ENCODE measurements around the gene SLC24A3. TPM values are rescaled to one million over a fixed set of nuclear protein-coding genes. Genes with fewer than 3 reads are reported as not detected.

SLC24A3 gene
- total and polyA plus RNA-seq, 7 donors = 0.92 to 20.8 (median 13.5) TPM

DNA sequence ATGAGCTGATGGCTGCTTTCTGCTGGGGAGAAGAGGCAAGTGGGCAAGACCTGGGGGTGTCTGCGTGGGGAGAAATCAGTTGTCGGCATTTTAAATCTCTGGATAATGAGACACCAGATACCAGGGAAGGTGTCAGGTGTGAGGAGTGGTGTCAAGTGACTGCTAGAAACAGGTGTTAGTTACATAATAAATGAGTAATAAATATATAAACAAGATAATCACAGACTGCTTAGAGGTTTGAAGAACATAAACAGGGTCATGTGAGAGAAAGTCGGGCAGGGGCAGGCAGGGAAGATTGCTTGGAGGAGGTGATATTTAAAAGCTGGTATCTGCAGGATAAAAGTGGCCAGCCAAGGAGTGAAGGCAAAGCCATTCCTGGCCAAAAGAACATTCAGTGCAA lies 458.4 kb downstream of the SLC24A3 start:
- TF ChIP-seq POLR2A (IDR thresholded peaks at IDR 0.05) = no peak
- no peak for TF ChIP-seq POLR2AphosphoS5 (IDR thresholded peaks at IDR 0.05)
- TF ChIP-seq, protein P1, sequence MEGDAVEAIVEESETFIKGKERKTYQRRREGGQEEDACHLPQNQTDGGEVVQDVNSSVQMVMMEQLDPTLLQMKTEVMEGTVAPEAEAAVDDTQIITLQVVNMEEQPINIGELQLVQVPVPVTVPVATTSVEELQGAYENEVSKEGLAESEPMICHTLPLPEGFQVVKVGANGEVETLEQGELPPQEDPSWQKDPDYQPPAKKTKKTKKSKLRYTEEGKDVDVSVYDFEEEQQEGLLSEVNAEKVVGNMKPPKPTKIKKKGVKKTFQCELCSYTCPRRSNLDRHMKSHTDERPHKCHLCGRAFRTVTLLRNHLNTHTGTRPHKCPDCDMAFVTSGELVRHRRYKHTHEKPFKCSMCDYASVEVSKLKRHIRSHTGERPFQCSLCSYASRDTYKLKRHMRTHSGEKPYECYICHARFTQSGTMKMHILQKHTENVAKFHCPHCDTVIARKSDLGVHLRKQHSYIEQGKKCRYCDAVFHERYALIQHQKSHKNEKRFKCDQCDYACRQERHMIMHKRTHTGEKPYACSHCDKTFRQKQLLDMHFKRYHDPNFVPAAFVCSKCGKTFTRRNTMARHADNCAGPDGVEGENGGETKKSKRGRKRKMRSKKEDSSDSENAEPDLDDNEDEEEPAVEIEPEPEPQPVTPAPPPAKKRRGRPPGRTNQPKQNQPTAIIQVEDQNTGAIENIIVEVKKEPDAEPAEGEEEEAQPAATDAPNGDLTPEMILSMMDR (IDR thresholded peaks at IDR 0.05) = no peak
- TF ChIP-seq EP300 (IDR thresholded peaks at IDR 0.05) = no peak
- Histone ChIP-seq H3K27me3 (no peaks in the 10 kb centered on the region), H3K36me3 (no peaks in the 10 kb centered on the region), H3K9me3 (no peaks in the 10 kb centered on the region), H3K4me3 (no peak overlapping the region), H3K27ac (no peak overlapping the region), H3K4me1 (no peaks in the 10 kb centered on the region)
- 75 to 76% methylated on average over 3 of the region's 3 CpGs for WGBS, 2 donors
- intact Hi-C loops (cut with DNase I) = no loop called here
- DNase-seq = no peak

DNA sequence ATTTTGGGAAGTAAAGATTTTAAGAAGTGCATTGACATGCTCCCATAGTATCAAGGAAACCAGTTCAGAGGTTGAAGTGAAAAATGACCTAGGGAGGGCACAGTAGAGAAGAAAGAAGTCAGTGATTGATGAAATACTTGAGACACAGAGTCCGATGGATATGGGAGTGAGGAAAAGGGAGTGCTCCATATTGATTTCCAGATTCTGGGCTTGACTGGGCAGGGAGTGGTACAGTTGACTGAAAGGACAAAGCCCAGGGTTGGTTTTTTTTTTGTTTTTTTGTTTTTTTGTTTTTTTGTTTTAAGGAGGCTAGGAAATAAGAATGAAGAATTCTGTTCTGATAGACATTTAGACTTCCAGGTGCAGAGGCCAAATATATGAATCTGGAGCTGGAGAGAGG lies 458.9 kb downstream of the SLC24A3 start:
- H3K9me3 ChIP-seq = no peaks in the 10 kb centered on the region
- H3K36me3 ChIP-seq = no peaks in the 10 kb centered on the region
- no peak for DNase-seq
- intact Hi-C loops (cut with DNase I) = no loop called here
- TF ChIP-seq, protein P1 (IDR thresholded peaks at IDR 0.05) = no peak
- no peak for TF ChIP-seq POLR2AphosphoS5 (IDR thresholded peaks at IDR 0.05)
- no peaks in the 10 kb centered on the region for H3K27me3 ChIP-seq
- H3K4me1 ChIP-seq = no peaks in the 10 kb centered on the region
- no peak overlapping the region for H3K27ac ChIP-seq
- 91 to 94% methylated on average over 1 of the region's 1 CpG for WGBS, 2 donors
- no peak overlapping the region for H3K4me3 ChIP-seq

DNA sequence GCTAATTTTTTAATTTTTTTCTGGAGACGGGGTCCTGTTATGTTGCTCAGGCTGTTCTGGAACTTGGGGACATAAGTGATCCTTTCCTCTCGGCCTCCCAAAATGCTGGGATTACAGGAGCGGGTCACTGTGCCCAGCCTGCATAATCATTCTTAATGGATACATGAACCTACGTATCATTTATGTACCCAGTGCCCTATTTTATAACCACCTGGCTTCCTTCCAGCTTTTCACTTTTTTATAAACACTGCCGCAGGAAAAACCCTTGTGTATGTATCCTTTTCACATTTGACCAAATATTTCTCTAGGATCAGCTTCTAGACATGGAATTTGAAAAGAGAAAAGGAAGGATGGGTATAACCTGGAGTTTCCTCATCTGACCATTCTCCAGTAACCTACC lies 460.1 kb downstream of the SLC24A3 start:
- 17 to 75% methylated on average over 5 of the region's 5 CpGs for WGBS, 2 donors

DNA sequence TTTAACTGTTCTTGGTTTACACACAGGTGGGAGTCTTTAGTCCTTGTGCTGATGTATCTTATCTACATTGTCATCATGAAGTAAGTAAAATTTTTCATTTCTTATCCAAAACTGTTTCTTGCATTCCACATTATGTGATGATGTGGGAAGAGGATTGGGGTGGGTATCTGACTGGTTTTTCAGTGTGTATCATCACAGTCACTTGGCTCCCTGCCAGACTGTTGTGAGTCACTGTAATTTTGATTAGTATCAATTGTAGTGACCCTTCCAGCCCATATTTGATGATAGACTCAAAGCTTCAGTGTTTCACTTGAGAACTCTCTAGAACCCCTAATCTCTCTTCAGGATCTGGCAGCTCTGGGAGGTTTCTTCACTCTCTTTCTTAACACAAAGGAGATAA lies 461.1 kb downstream of the SLC24A3 start:
- Histone ChIP-seq H3K4me1 (no peaks in the 10 kb centered on the region), H3K36me3 (no peaks in the 10 kb centered on the region), H3K9me3 (no peaks in the 10 kb centered on the region), H3K27me3 (no peaks in the 10 kb centered on the region), H3K4me3 (no peak overlapping the region), H3K27ac (no peak overlapping the region)
- intact Hi-C loops (cut with DNase I) = no loop called here
- TF ChIP-seq, protein P1 (IDR thresholded peaks at IDR 0.05) = no peak
- TF ChIP-seq EP300 (IDR thresholded peaks at IDR 0.05) (no peak), POLR2A (IDR thresholded peaks at IDR 0.05) (no peak)
- no peak for DNase-seq

More for the DNA sequence above, 460.1 kb downstream of the SLC24A3 start:
- TF ChIP-seq, protein P1 (IDR thresholded peaks at IDR 0.05) = no peak
- TF ChIP-seq POLR2AphosphoS5 (IDR thresholded peaks at IDR 0.05) (no peak), EP300 (IDR thresholded peaks at IDR 0.05) (no peak), POLR2A (IDR thresholded peaks at IDR 0.05) (no peak)
- H3K27me3 ChIP-seq = no peaks in the 10 kb centered on the region
- no peak overlapping the region for H3K4me3 ChIP-seq
- no peaks in the 10 kb centered on the region for H3K4me1 ChIP-seq
- no peaks in the 10 kb centered on the region for H3K36me3 ChIP-seq
- intact Hi-C loops (cut with DNase I) = no loop called here
- H3K9me3 ChIP-seq = no peaks in the 10 kb centered on the region
- no peak for DNase-seq
- H3K27ac ChIP-seq = no peak overlapping the region

DNA sequence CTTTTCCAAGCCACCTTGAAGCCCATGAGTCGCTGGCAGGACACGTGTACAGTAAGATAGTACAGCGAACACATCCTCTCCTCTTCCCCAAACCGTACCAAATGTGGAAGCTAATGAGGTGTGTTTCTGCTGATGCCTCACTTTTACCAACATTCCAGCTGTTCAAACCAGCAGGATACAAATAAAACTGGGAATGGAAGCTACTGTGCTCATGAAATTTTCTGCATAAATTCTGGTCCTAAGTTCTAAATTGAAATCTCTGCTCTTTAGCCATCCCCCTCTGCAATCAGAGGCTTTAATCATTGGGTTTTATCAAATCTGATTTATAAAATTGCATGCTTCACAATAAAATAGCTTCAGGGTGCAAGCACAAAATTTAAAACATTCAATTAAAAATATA lies 463.8 kb downstream of the SLC24A3 start:
- no peaks in the 10 kb centered on the region for H3K9me3 ChIP-seq
- no peak overlapping the region for H3K27ac ChIP-seq
- DNase-seq = no peak
- H3K36me3 ChIP-seq = no peaks in the 10 kb centered on the region
- no peaks in the 10 kb centered on the region for H3K27me3 ChIP-seq
- no peaks in the 10 kb centered on the region for H3K4me1 ChIP-seq
- intact Hi-C loops (cut with DNase I) = no loop called here
- WGBS, 2 donors = 87 to 94% methylated on average over 4 of the region's 4 CpGs
- TF ChIP-seq EP300 (IDR thresholded peaks at IDR 0.05) (no peak), POLR2AphosphoS5 (IDR thresholded peaks at IDR 0.05) (no peak), POLR2A (IDR thresholded peaks at IDR 0.05) (no peak)
- TF ChIP-seq, protein P1 (IDR thresholded peaks at IDR 0.05) = no peak
- no peak overlapping the region for H3K4me3 ChIP-seq

Data from sigmoid colon (tissue), 7 donors.